Cardiac muscle cell (in vitro differentiated cells and primary cell): ENCODE measurements around the gene MRPS15. TPM values are rescaled to one million over a fixed set of nuclear protein-coding genes. Genes with fewer than 3 reads are reported as not detected.
"Not testable (repeated sequence)": the region's sequence is repeated elsewhere in the genome, so short reads cannot be mapped to it uniquely, and the experiment has no call there.

ENCODE experiments used
- DNase-seq, 2 donors: peaks; one replicate each; pipeline versions ENCODE4 v3.0.0 to v3.0.0-alpha.2; 2010 to 2017; ENCODE audit warnings: low read depth in 1 of 2, low spot score in 1 of 2
- H3K27ac ChIP-seq: fragments of 200-600 bp; sonication (generic); 2 replicates; pipeline ENCODE4 v1.5.1; 2016
- H3K27me3 ChIP-seq: fragments of 200-600 bp; sonication (generic); 2 replicates; pipeline ENCODE4 v1.6.0; 2016; ENCODE audit warnings: control low read depth
- H3K36me3 ChIP-seq: fragments of 200-600 bp; sonication (generic); 2 replicates; pipeline ENCODE4 v1.5.1; 2016; ENCODE audit warnings: control low read depth
- H3K4me1 ChIP-seq: fragments of 200-600 bp; sonication (generic); 2 replicates; pipeline ENCODE4 v1.8.1; 2017; ENCODE audit warnings: low read depth, mild to moderate bottlenecking, mixed run types
- H3K4me3 ChIP-seq: fragments of 200-600 bp; sonication (generic); 2 replicates; pipeline ENCODE4 v1.5.1; 2016; ENCODE audit warnings: mild to moderate bottlenecking
- H3K9me3 ChIP-seq: fragments of 200-600 bp; sonication (generic); 2 replicates; pipeline ENCODE4 v1.5.1; 2017; ENCODE audit warnings: low read depth, mild to moderate bottlenecking, control low read depth
- CTCF ChIP-seq: IDR thresholded peaks from 2 replicates; pipeline ENCODE4 v1.5.1; 2012; ENCODE audit warnings: low read depth, mild to moderate bottlenecking, low read length
- polyA plus RNA-seq: library from polyadenylated mRNA; unstranded; fragments of >200 nt; fragmentation: Nextera tagmentation; extraction: Ambion mirVana; gene quantifications from 2 replicates; pipeline ENCODE4 v1.2.1, GENCODE V29; 2016
- total RNA-seq: library from RNA; depleted of rRNA; stranded (reverse); fragments of >200 nt; gene quantifications from 2 replicates; pipeline ENCODE4 v1.2.3, GENCODE V29; 2016

Gene MRPS15
- total RNA-seq = 83.5 and 134 TPM in 2 replicates
- polyA plus RNA-seq = 143 and 166 TPM in 2 replicates

GRCh38 chr1:36463803-36464604 is at the start of gene MRPS15:
MRPS15 (minus strand) TSS chr1:36464384; CDS start chr1:36464275, 109 bp downstream.
- Histone ChIP-seq H3K36me3 (peaks cover 2% of the 10 kb centered on the region), H3K4me3 (peak within 1 kb of the TSS; percentile 77), H3K4me1 (peaks cover 5% of the 10 kb centered on the region), H3K27me3 (no peaks in the 10 kb centered on the region), H3K9me3 (no peaks in the 10 kb centered on the region), H3K27ac (peak within 1 kb of the TSS; percentile 97)
- peak; percentile 96 to 97 for DNase-seq
- TF ChIP-seq CTCF = no peak

- Histone ChIP-seq H3K9me3 (no peaks in the 10 kb centered on the region), H3K4me3 (no peak overlapping the region), H3K4me1 (no peaks in the 10 kb centered on the region), H3K36me3 (no peaks in the 10 kb centered on the region), H3K27me3 (no peaks in the 10 kb centered on the region), H3K27ac (no peak overlapping the region)
- no peak for TF ChIP-seq CTCF
- no peak for DNase-seq
Observed at GRCh38 chr1:36512842-36513241, 48.7 kb upstream of the MRPS15 start.

- Histone ChIP-seq H3K4me3 (no peak overlapping the region), H3K27ac (no peak overlapping the region), H3K27me3 (no peaks in the 10 kb centered on the region), H3K9me3 (no peaks in the 10 kb centered on the region), H3K36me3 (no peaks in the 10 kb centered on the region), H3K4me1 (no peaks in the 10 kb centered on the region)
- no peak for DNase-seq
- TF ChIP-seq CTCF = no peak
Observed at GRCh38 chr1:36511804-36512798, 47.9 kb upstream of the MRPS15 start.

GRCh38 chr1:36511220-36511619 is 47.0 kb upstream of the MRPS15 start:
- not testable (repeated sequence) for H3K27ac ChIP-seq, H3K4me3 ChIP-seq, H3K9me3 ChIP-seq, H3K36me3 ChIP-seq, DNase-seq, H3K4me1 ChIP-seq, H3K27me3 ChIP-seq

- no peak for TF ChIP-seq CTCF
- DNase-seq = no peak
- no peaks in the 10 kb centered on the region for H3K4me1 ChIP-seq
- no peaks in the 10 kb centered on the region for H3K9me3 ChIP-seq
- H3K36me3 ChIP-seq = no peaks in the 10 kb centered on the region
- no peaks in the 10 kb centered on the region for H3K27me3 ChIP-seq
- no peak overlapping the region for H3K4me3 ChIP-seq
- no peak overlapping the region for H3K27ac ChIP-seq
Observed at GRCh38 chr1:36510418-36510817, 46.2 kb upstream of the MRPS15 start.

GRCh38 chr1:36508257-36508656 is 44.1 kb upstream of the MRPS15 start:
- H3K27ac ChIP-seq = no peak overlapping the region
- no peak for TF ChIP-seq CTCF
- no peaks in the 10 kb centered on the region for H3K36me3 ChIP-seq
- no peaks in the 10 kb centered on the region for H3K27me3 ChIP-seq
- no peaks in the 10 kb centered on the region for H3K9me3 ChIP-seq
- no peaks in the 10 kb centered on the region for H3K4me1 ChIP-seq
- no peak overlapping the region for H3K4me3 ChIP-seq
- no peak for DNase-seq
